ENCODE results near the gene LEF1.

The LEF1 gene

DNA sequence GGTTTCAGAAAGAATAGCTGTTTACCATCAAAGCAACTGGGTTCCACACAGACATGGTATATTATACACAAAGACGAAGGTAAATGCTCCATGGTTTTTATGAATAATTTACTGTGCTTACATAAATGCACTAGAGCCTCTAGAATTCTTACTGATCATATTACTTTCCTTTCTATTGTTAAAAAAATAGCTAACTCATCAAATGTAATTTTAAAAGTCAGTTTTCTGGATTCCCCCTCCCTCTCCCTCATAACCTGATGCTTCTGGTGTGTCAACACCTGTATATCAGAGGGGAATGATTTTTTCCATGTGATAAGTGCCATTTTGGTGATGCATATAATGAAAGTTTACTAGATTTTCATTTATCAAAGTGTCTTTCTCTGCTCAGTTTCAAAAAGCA, 31.1 kb upstream of the LEF1 start:
- H3K27me3 ChIP-seq (ENCODE audit: insufficient read depth, low read length): peaks cover 7% of the 10 kb centered on the region; the same call in 1 of the 2 replicates
- H3K4me3 ChIP-seq (ENCODE audit: low read length): no peak overlapping the region
- H3K4me1 ChIP-seq (ENCODE audit: insufficient read depth, low read length): 0 out of 2 replicates have a peak, but pooled peaks cover under 1% of the 10 kb centered on the region
- H3K27ac ChIP-seq (ENCODE audit: low read length): no peak overlapping the region
- H3K9me3 ChIP-seq (ENCODE audit: insufficient read depth, low read depth, low read length): no peaks in the 10 kb centered on the region
- no peak overlapping the region for H3K9ac ChIP-seq (ENCODE audit: low read depth, low read length)
- H3K36me3 ChIP-seq (ENCODE audit: insufficient read depth, low read depth, low read length): no peaks in the 10 kb centered on the region

DNA sequence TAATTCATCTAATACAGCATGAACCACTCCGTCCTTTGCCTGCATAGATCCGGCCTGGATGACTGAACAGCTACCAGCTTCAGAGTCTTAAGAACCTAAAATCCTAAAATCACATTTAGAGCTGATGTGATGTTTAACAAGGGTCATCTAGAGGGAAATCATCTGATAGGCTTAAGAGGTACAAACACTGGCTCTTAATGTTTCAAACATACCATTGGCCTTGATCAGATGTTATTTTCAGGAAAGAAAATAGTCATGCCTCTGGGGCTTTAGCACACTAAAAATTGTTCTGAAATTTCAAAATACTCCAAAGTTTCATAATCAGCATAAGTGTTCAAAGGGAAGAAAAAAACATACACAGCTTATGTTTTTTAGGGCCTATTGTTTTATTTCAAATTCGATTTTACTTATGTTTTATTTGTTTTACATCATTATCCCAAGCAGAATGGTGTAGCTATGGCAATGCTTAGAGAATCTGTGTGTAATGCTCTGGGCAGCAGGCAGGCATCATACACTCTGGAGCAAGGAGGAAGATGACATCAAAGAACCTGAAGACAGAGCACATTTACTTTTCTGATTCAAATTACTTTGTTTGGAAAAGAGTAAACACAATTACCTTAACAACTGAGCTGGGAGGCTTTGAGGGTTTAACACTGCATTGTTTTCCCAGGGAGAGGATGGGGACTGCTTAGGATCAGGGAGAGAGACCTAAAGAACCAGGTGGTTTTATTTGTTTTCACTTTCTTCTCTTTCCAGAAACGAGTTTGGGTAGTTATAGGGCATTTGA, 25.3 kb upstream of the LEF1 start:
- Histone ChIP-seq H3K27me3 (ENCODE audit: insufficient read depth, low read length) (peaks cover 60% of the 10 kb centered on the region), H3K4me3 (ENCODE audit: low read length) (no peak overlapping the region), H3K9ac (ENCODE audit: low read depth, low read length) (no peak overlapping the region), H3K36me3 (ENCODE audit: insufficient read depth, low read depth, low read length) (no peaks in the 10 kb centered on the region), H3K27ac (ENCODE audit: low read length) (no peak overlapping the region), H3K9me3 (ENCODE audit: insufficient read depth, low read depth, low read length) (no peaks in the 10 kb centered on the region), H3K4me1 (ENCODE audit: insufficient read depth, low read length) (peaks cover 12% of the 10 kb centered on the region)

DNA sequence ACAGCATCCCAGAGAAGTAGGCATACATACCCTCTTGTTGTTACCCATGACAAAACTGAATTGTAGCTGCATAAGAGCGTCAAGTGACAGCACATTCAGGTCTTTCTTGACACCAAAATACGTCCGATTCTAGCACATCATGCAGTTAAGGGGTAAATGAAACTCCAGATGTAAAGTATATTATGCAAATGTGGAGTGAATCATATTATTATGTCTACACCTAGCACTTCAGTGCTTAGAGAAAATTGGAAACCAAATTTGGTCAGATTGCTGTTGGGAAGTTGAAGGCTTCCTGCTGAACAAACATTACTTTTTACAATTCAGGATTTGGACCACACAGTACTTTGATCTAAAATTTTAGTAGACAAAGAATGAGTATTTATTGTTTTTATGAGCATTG, 24.2 kb upstream of the LEF1 start:
- Histone ChIP-seq H3K27ac (ENCODE audit: low read length) (no peak overlapping the region), H3K9me3 (ENCODE audit: insufficient read depth, low read depth, low read length) (no peaks in the 10 kb centered on the region), H3K36me3 (ENCODE audit: insufficient read depth, low read depth, low read length) (no peaks in the 10 kb centered on the region), H3K4me3 (ENCODE audit: low read length) (no peak overlapping the region), H3K27me3 (ENCODE audit: insufficient read depth, low read length) (peaks cover 62% of the 10 kb centered on the region), H3K4me1 (ENCODE audit: insufficient read depth, low read length) (peaks cover 12% of the 10 kb centered on the region), H3K9ac (ENCODE audit: low read depth, low read length) (no peak overlapping the region)

DNA sequence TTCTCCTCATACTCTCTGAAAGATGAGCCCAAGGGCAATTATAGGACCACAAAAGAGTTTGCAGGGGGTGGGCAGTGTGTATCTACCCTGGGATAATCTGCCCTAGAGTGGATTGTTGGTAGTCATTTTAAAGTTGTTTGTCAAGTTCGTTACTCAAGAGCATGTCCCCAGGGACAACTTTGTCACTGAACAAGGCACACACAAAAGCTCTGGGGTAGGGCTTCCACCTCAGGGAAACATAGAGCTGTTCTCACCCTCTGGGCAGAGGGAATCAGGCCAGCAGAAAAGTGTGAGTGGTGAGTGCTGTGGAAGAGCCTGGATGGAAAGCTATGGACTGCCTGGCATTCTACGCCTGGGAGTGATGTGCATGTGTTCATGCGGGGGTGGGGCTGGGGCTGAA, 23.3 kb upstream of the LEF1 start:
- H3K4me1 ChIP-seq (ENCODE audit: insufficient read depth, low read length): peaks cover 12% of the 10 kb centered on the region
- H3K9ac ChIP-seq (ENCODE audit: low read depth, low read length): no peak overlapping the region
- H3K27me3 ChIP-seq (ENCODE audit: insufficient read depth, low read length): peaks cover 62% of the 10 kb centered on the region
- H3K27ac ChIP-seq (ENCODE audit: low read length): no peak overlapping the region
- H3K9me3 ChIP-seq (ENCODE audit: insufficient read depth, low read depth, low read length): no peaks in the 10 kb centered on the region
- no peaks in the 10 kb centered on the region for H3K36me3 ChIP-seq (ENCODE audit: insufficient read depth, low read depth, low read length)
- H3K4me3 ChIP-seq (ENCODE audit: low read length): no peak overlapping the region

DNA sequence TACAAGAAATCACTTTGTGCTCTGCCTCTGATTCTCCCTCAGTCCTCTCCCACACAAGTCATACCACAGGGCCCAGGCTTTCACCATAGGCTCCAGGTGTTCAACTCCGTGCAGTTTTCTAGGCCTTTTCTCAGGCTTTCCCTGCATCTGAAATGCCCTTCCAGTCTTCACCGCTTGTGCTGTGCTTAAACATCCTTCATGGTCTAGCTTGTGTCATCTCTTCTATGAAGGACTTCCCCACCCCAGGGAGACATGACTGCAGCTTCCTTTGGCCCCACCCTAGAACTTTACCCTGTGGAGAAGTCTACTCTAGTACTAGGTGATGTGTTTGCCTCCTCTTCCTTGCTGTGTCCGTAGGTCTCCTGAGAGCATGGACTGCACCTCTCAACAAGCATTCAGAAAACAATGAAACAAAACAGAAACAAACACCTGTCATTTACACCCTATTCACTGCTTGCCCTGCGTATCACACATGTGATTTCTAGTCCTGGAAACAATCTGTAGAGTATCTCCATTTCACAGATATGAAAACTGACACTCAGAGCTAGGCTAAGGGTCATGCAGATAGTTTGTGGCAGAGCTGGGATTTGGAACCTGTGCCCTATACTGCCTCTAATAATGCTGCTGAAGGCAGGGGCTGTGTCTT, 22.7 kb upstream of the LEF1 start:
- H3K27ac ChIP-seq (ENCODE audit: low read length): no peak overlapping the region
- no peaks in the 10 kb centered on the region for H3K9me3 ChIP-seq (ENCODE audit: insufficient read depth, low read depth, low read length)
- H3K27me3 ChIP-seq (ENCODE audit: insufficient read depth, low read length): peaks cover 62% of the 10 kb centered on the region
- H3K36me3 ChIP-seq (ENCODE audit: insufficient read depth, low read depth, low read length): no peaks in the 10 kb centered on the region
- H3K4me1 ChIP-seq (ENCODE audit: insufficient read depth, low read length): peaks cover 12% of the 10 kb centered on the region
- H3K4me3 ChIP-seq (ENCODE audit: low read length): no peak overlapping the region
- no peak overlapping the region for H3K9ac ChIP-seq (ENCODE audit: low read depth, low read length)

DNA sequence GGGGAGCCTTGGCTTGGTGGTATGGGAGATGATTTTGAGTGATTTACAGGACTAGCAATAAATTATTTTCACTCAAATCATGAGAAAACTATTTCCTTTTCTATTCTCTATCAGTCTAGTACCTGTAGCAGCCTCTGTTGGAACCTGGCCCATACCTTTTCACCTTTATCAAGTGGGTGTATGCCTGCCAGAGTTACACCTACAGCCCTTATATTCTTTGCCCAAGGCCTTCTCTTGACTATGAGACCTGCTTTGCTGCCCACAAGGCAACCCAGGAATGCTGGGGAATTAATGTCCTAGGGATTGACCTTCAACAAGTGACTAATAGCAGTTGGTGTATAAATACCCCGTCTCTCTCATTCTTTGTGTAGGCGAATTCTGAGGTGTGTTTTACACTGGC, 20.0 kb upstream of the LEF1 start:
- H3K27me3 ChIP-seq (ENCODE audit: insufficient read depth, low read length): peaks cover 48% of the 10 kb centered on the region
- H3K4me1 ChIP-seq (ENCODE audit: insufficient read depth, low read length): peaks cover 4% of the 10 kb centered on the region
- no peak overlapping the region for H3K4me3 ChIP-seq (ENCODE audit: low read length)
- H3K9me3 ChIP-seq (ENCODE audit: insufficient read depth, low read depth, low read length): no peaks in the 10 kb centered on the region
- no peak overlapping the region for H3K9ac ChIP-seq (ENCODE audit: low read depth, low read length)
- no peak overlapping the region for H3K27ac ChIP-seq (ENCODE audit: low read length)
- no peaks in the 10 kb centered on the region for H3K36me3 ChIP-seq (ENCODE audit: insufficient read depth, low read depth, low read length)

DNA sequence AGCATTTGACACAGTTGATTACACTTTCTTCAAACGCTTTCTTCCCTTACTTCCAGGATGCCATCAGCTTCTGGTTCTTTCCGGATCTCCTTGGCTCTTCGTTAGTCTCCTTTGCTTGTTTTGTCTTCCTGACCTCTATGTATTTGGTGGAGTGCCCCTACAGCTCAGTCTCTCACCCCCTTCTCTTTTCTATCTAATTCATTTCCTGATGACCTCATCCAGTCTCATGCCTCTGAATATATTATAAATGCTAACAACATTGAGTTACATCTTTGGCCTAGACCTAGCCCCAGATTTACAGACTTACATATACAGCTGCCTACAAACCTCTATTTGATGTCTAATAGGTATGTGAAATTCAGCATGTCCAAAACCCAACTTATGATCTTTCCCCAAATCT, 16.5 kb upstream of the LEF1 start:
- Histone ChIP-seq H3K9me3 (ENCODE audit: insufficient read depth, low read depth, low read length) (no peaks in the 10 kb centered on the region), H3K9ac (ENCODE audit: low read depth, low read length) (no peak overlapping the region), H3K27me3 (ENCODE audit: insufficient read depth, low read length) (peaks cover 13% of the 10 kb centered on the region), H3K4me1 (ENCODE audit: insufficient read depth, low read length) (no peaks in the 10 kb centered on the region; the same call in 1 of the 2 replicates), H3K36me3 (ENCODE audit: insufficient read depth, low read depth, low read length) (no peaks in the 10 kb centered on the region), H3K4me3 (ENCODE audit: low read length) (no peak overlapping the region), H3K27ac (ENCODE audit: low read length) (no peak overlapping the region)

DNA sequence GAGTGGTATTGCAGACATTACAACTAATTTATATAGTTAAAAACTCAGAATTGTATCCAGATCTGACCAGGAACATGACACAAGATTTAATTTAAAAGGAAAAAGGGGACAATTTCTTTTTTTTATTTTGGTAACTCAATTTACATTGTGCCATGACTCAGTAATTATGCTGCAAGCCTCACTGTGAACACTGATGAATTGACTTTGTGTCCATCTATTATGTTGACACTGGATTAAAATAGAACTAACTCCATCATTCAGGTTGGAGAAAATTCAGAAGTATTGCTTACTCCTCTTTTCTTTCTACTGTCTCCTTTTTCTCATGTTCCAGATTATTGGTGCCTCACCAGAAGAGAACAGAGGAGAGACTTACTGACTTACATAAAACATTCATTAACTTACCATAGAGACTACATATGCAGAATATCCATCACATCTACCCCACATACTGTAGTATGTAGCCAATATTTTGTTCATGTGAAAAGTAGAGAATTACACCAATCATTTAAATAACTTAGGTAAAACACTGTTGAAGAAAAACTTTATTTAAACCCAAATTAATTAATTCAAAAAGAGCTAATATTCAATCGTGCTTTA, 15.8 kb upstream of the LEF1 start:
- no peak overlapping the region for H3K9ac ChIP-seq (ENCODE audit: low read depth, low read length)
- H3K4me1 ChIP-seq (ENCODE audit: insufficient read depth, low read length): no peaks in the 10 kb centered on the region; the same call in 1 of the 2 replicates
- peaks cover 6% of the 10 kb centered on the region; the same call in 1 of the 2 replicates for H3K27me3 ChIP-seq (ENCODE audit: insufficient read depth, low read length)
- no peak overlapping the region for H3K27ac ChIP-seq (ENCODE audit: low read length)
- no peak overlapping the region for H3K4me3 ChIP-seq (ENCODE audit: low read length)
- H3K36me3 ChIP-seq (ENCODE audit: insufficient read depth, low read depth, low read length): no peaks in the 10 kb centered on the region
- no peaks in the 10 kb centered on the region for H3K9me3 ChIP-seq (ENCODE audit: insufficient read depth, low read depth, low read length)

DNA sequence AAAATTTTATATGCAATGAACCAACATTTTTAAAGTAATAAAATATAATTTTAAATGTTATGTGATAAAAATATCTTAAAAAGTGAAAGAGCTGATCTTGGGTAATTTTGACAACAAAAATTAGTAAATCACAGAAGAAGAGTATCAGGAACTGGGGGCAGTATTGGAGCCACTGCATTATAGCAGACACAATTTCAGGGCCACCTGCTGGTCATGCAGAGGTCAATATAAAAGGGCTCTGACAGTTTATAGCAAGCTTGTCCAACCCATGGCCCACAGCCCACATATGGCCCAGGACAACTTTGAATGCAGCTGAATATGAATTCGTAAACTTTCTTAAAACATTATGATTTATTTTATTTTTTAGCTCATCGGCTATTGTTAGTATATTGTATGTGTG, 13.0 kb upstream of the LEF1 start:
- Histone ChIP-seq H3K9ac (ENCODE audit: low read depth, low read length) (no peak overlapping the region), H3K4me1 (ENCODE audit: insufficient read depth, low read length) (no peaks in the 10 kb centered on the region), H3K27ac (ENCODE audit: low read length) (no peak overlapping the region), H3K4me3 (ENCODE audit: low read length) (no peak overlapping the region), H3K36me3 (ENCODE audit: insufficient read depth, low read depth, low read length) (no peaks in the 10 kb centered on the region), H3K27me3 (ENCODE audit: insufficient read depth, low read length) (0 out of 2 replicates have a peak, but pooled peaks cover 8% of the 10 kb centered on the region), H3K9me3 (ENCODE audit: insufficient read depth, low read depth, low read length) (no peaks in the 10 kb centered on the region)

DNA sequence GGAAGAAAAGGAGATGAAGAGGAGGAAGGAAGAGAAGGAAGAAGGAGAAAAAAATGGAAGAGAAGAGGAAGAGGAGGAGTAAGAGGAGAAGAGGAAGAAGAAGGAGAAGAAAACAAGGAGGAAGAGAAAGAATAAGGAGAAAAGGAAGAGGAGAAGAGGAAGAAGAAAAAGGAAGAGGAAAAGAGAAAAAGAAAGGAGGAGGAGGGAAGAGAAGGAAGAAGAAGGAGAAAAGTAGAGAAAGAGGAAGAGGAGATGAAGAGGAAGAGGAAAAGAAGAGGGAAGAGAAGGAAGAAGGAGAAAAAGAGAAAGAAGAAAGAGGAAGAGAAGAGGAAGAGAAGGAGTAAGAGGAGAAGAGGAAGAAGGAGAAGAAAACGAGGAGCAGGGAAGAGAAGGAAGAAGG, 11.8 kb upstream of the LEF1 start:
- H3K9me3 ChIP-seq (ENCODE audit: insufficient read depth, low read depth, low read length): no peaks in the 10 kb centered on the region
- no peak overlapping the region for H3K9ac ChIP-seq (ENCODE audit: low read depth, low read length)
- H3K27ac ChIP-seq (ENCODE audit: low read length): no peak overlapping the region
- no peaks in the 10 kb centered on the region for H3K36me3 ChIP-seq (ENCODE audit: insufficient read depth, low read depth, low read length)
- H3K4me3 ChIP-seq (ENCODE audit: low read length): no peak overlapping the region
- peaks cover 20% of the 10 kb centered on the region for H3K27me3 ChIP-seq (ENCODE audit: insufficient read depth, low read length)
- no peaks in the 10 kb centered on the region for H3K4me1 ChIP-seq (ENCODE audit: insufficient read depth, low read length)

DNA sequence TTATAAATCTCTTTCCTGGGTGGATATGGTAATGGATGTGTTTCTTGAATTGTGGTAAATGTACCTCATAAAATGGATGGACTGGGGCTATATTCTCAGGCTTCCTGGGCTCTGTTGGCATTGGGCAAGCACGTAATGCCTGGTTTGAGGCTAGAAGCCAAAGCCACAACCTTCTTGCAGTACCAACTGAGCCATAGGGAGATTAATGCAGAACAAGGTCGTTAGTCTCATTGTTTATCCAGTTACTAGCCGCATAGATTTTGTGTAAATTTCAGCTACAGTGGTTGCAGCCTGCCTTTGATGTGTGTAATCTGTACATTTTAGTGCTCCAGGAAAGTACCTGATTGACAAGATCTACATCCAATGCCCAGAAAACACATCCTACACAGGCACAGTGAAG, 7.2 kb upstream of the LEF1 start:
- peaks cover 65% of the 10 kb centered on the region for H3K27me3 ChIP-seq (ENCODE audit: insufficient read depth, low read length)
- H3K4me3 ChIP-seq (ENCODE audit: low read length): no peak overlapping the region
- no peak overlapping the region for H3K9ac ChIP-seq (ENCODE audit: low read depth, low read length)
- H3K4me1 ChIP-seq (ENCODE audit: insufficient read depth, low read length): peaks cover 1% of the 10 kb centered on the region; the same call in 1 of the 2 replicates
- H3K27ac ChIP-seq (ENCODE audit: low read length): no peak overlapping the region
- no peaks in the 10 kb centered on the region for H3K9me3 ChIP-seq (ENCODE audit: insufficient read depth, low read depth, low read length)
- H3K36me3 ChIP-seq (ENCODE audit: insufficient read depth, low read depth, low read length): no peaks in the 10 kb centered on the region

DNA sequence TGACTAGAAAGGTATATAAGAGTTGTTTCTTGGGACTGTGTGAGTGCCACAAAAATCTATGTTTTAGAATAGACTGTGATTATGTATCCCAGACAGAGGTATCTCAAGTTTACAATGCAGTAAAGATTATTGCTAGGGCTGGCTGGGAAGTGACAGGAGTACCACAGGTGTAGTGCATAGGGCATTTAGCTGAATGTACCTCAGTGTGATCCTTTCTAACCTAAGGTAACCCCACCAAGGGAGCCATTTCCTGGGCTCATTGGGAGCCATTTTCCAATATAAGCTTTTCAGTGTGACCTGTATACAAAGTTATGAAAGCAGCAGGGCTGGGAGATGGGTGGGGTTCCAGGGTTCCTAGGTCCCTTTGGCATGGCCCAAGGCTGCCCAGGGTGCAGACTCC, 6.1 kb upstream of the LEF1 start:
- no peaks in the 10 kb centered on the region for H3K9me3 ChIP-seq (ENCODE audit: insufficient read depth, low read depth, low read length)
- H3K27ac ChIP-seq (ENCODE audit: low read length): no peak overlapping the region
- H3K27me3 ChIP-seq (ENCODE audit: insufficient read depth, low read length): peaks cover 76% of the 10 kb centered on the region
- no peaks in the 10 kb centered on the region for H3K36me3 ChIP-seq (ENCODE audit: insufficient read depth, low read depth, low read length)
- H3K9ac ChIP-seq (ENCODE audit: low read depth, low read length): no peak overlapping the region
- peaks cover 12% of the 10 kb centered on the region; the same call in 1 of the 2 replicates for H3K4me1 ChIP-seq (ENCODE audit: insufficient read depth, low read length)
- H3K4me3 ChIP-seq (ENCODE audit: low read length): no peak overlapping the region
